Kidney (tissue), 14 donors: ENCODE data around the gene NRBF2. TPM values are rescaled to one million over a fixed set of nuclear protein-coding genes. Genes with fewer than 3 reads are reported as not detected.
A peak's percentile ranks its signal among the peaks of the same experiment; 100 is the strongest.

Experiments
- DNase-seq, 5 donors: peaks; one replicate each; pipeline ENCODE4 v3.0.0-alpha.2; 2013 to 2020
- FAIRE-seq: peaks from 2 replicates; lab custom pipeline; 2012; peaks lifted over from hg19 to GRCh38; lab: Jason Lieb, UNC
- H3K27ac ChIP-seq, 2 donors: one replicate each; pipeline ENCODE4 v1.7.0; 2013; ENCODE audit warnings: low read depth in 2 of 2, low read length in 2 of 2, inconsistent platforms in 1 of 2
- H3K27me3 ChIP-seq: one replicate; pipeline ENCODE4 v1.7.1; 2013; ENCODE audit warnings: low read length, inconsistent platforms; ENCODE audit not compliant: control insufficient read depth, insufficient read depth
- H3K36me3 ChIP-seq, 3 donors: one replicate each; pipeline versions ENCODE4 v1.7.0 to v1.7.1; 2013; ENCODE audit warnings: low read length in 3 of 3, control low read depth in 1 of 3, inconsistent platforms in 1 of 3; ENCODE audit not compliant: insufficient read depth in 3 of 3, control insufficient read depth in 2 of 3
- H3K4me1 ChIP-seq, 3 donors: one replicate each; pipeline versions ENCODE4 v1.7.0 to v1.7.1; 2013; ENCODE audit warnings: low read length in 3 of 3, inconsistent platforms in 1 of 3, low read depth in 1 of 3; ENCODE audit not compliant: control insufficient read depth in 2 of 3, insufficient read depth in 2 of 3
- H3K4me3 ChIP-seq, 3 donors: one replicate each; pipeline versions ENCODE4 v1.7.0 to v1.8.1; 2013; ENCODE audit warnings: low read length in 3 of 3, control low read depth in 1 of 3, inconsistent platforms in 1 of 3
- H3K9ac ChIP-seq, 3 donors: one replicate each; pipeline versions ENCODE4 v1.7.0 to v1.7.1; 2013; ENCODE audit warnings: low read length in 3 of 3, control low read depth in 1 of 3, inconsistent platforms in 1 of 3
- H3K9me3 ChIP-seq, 3 donors: one replicate each; pipeline versions ENCODE4 v1.7.0 to v1.7.1; 2013; ENCODE audit warnings: low read length in 3 of 3, control low read depth in 1 of 3, inconsistent platforms in 1 of 3; ENCODE audit not compliant: control insufficient read depth in 2 of 3, insufficient read depth in 1 of 3
- CTCF ChIP-seq: IDR thresholded peaks from 3 replicates; pipeline ENCODE4 v1.5.1; 2012; ENCODE audit warnings: mild to moderate bottlenecking, moderate library complexity, borderline replicate concordance; ENCODE audit not compliant: insufficient read depth; ENCODE audit errors: extremely low read depth
- intact Hi-C: fragments of 100-400 bp; cut with DNase I; formaldehyde crosslinking; loops from one replicate; pipeline ENCODE4 v1.11.1; 2022
- polyA plus RNA-seq: library from polyadenylated mRNA; stranded (reverse); fragments of 350-450 nt; fragmentation: Illumina TruSeq; extraction: RNeasy Lipid Tissue Mini Kit (QIAGEN cat#74804); gene quantifications from one replicate; pipeline ENCODE4 v1.2.3, GENCODE V29; 2014; ENCODE audit warnings: low read depth, low replicate concordance; ENCODE audit not compliant: insufficient read depth
- total RNA-seq: library from RNA; stranded (reverse); fragmentation: NEBNext Ultra II Directional; extraction: Animal tissue kit (Norgen Biotek cat#: 25700); gene quantifications from one replicate; pipeline ENCODE4 v1.2.1, GENCODE V29; 2021
- donor health status: control.
- donor health status: control.
- donor health status: control.
- donor health status: control.
- donor health status: control.
- donor health status: DM: yes; HTN: yes; CAD: no.
- donor health status: Normal renal cell carcinoma (clear cell type).

Gene NRBF2
- total and polyA plus RNA-seq, 2 donors from 2014 or later, result 11.2 to 15.8 TPM

GRCh38 chr10:63116452-63117072, 16.6 kb upstream of the NRBF2 start:
- TF ChIP-seq CTCF, result no peak
- FAIRE-seq (no peak), DNase-seq (no peak)
- H3K4me3 ChIP-seq, result no peak overlapping the region
- intact Hi-C loops, result no loop called here
- no peaks in the 10 kb centered on the region for H3K36me3 ChIP-seq
- H3K9ac ChIP-seq, result no peak overlapping the region
- H3K4me1 ChIP-seq, result no peaks in the 10 kb centered on the region
- H3K27ac ChIP-seq, result peak overlapping the region in 1 of 2 donors; percentile 40
- H3K9me3 ChIP-seq, result no peaks in the 10 kb centered on the region
- H3K27me3 ChIP-seq, result no peaks in the 10 kb centered on the region

- no peaks in the 10 kb centered on the region for H3K36me3 ChIP-seq
- H3K9me3 ChIP-seq, result no peaks in the 10 kb centered on the region
- intact Hi-C loops, result no loop called here
- H3K4me3 ChIP-seq, result no peak overlapping the region
- H3K4me1 ChIP-seq, result no peaks in the 10 kb centered on the region
- FAIRE-seq, result no peak
- no peak for DNase-seq
- no peak overlapping the region for H3K27ac ChIP-seq
- H3K27me3 ChIP-seq, result no peaks in the 10 kb centered on the region
- no peak for TF ChIP-seq CTCF
- H3K9ac ChIP-seq, result no peak overlapping the region
Observed at GRCh38 chr10:63119041-63119440, 14.1 kb upstream of the NRBF2 start.

GRCh38 chr10:63120554-63120953, 12.6 kb upstream of the NRBF2 start:
- TF ChIP-seq CTCF, result no peak
- intact Hi-C loops, result no loop called here
- DNase-seq (peak in 3 of 5 donors; percentile 10 to 71 (median 24)), FAIRE-seq (no peak)
- no peaks in the 10 kb centered on the region for H3K36me3 ChIP-seq
- no peak overlapping the region for H3K4me3 ChIP-seq
- H3K9ac ChIP-seq, result no peak overlapping the region
- no peaks in the 10 kb centered on the region for H3K27me3 ChIP-seq
- H3K27ac ChIP-seq, result no peak overlapping the region
- H3K4me1 ChIP-seq, result no peaks in the 10 kb centered on the region
- H3K9me3 ChIP-seq, result no peaks in the 10 kb centered on the region
